ENCODE measurements around the gene CLC. TPM values are rescaled to one million over a fixed set of nuclear protein-coding genes. Genes with fewer than 3 reads are reported as not detected.

CLC gene
- total and polyA plus RNA-seq, 2 of the 8 experiments (the other 6 are each of a cell fraction or from before 2014, with no cell fraction given): 6.4 to 12.4 TPM

GRCh38 chr19:39745643-39746042, 7.8 kb upstream of the CLC start:
- no peak overlapping the region for H2BK120ac ChIP-seq (replicated peaks; ENCODE audit: low read depth, low read length)
- H3K79me2 ChIP-seq (ENCODE audit: control insufficient read depth in 1 of 2, insufficient read depth in 2 of 2, low read length in 2 of 2): no peaks in the 10 kb centered on the region
- no peaks in the 10 kb centered on the region for H3K9me3 ChIP-seq (ENCODE audit: insufficient read depth in 2 of 2, low read depth in 1 of 2, low read length in 1 of 2)
- no peak for DNase-seq (ENCODE audit: low read depth in 1 of 2, low spot score in 2 of 2)
- no peak overlapping the region for H3K4me3 ChIP-seq (ENCODE audit: extremely low read depth in 1 of 4, insufficient read depth in 2 of 4, low read depth in 3 of 4, low read length in 4 of 4)
- no peak overlapping the region for H3K56ac ChIP-seq (replicated peaks; ENCODE audit: insufficient read length, low read depth, low read length)
- ChIA-PET CTCF (ENCODE audit: partially characterized antibody) (interaction anchor here (0.6 kb wide), 1 partner anchor 44 kb away, joined by 3 read pairs; no protein-coding TSS in a partner anchor), POLR2A (ENCODE audit: partially characterized antibody) (no interaction called here)
- no peak overlapping the region for H3K23ac ChIP-seq (ENCODE audit: insufficient read length)
- no peak overlapping the region for H4K5ac ChIP-seq (ENCODE audit: insufficient read length, low read depth, low read length)
- no peak overlapping the region for H3K27ac ChIP-seq (ENCODE audit: low read depth, low read length)
- no peaks in the 10 kb centered on the region for H3K36me3 ChIP-seq (ENCODE audit: control insufficient read depth in 2 of 4, insufficient read depth in 4 of 4, low read length in 3 of 4)
- H4K91ac ChIP-seq (replicated peaks; ENCODE audit: insufficient read length, low read length): no peak overlapping the region
- H4K8ac ChIP-seq (ENCODE audit: extremely low read depth, insufficient read depth, low read length): no peak overlapping the region
- no peak overlapping the region for H2BK20ac ChIP-seq (ENCODE audit: low read length)
- no peaks in the 10 kb centered on the region for H3K27me3 ChIP-seq (replicated peaks in 1 of 4; ENCODE audit: control insufficient read depth in 3 of 4, extremely low read depth in 1 of 4, insufficient read depth in 3 of 4, low read length in 3 of 4)
- no peak overlapping the region for H2BK15ac ChIP-seq (ENCODE audit: low read length)
- TF ChIP-seq SP1 (IDR thresholded peaks at IDR 0.05; ENCODE audit: low read depth, low read length): no peak
- no peak for TF ChIP-seq POLR2AphosphoS5 (IDR thresholded peaks at IDR 0.05; ENCODE audit: low read depth, low read length)
- no peak for TF ChIP-seq SIX5 (IDR thresholded peaks at IDR 0.05; ENCODE audit: low read depth, low read length)
- no peak for TF ChIP-seq CHD2 (IDR thresholded peaks at IDR 0.05; ENCODE audit: low read length)
- no peak for TF ChIP-seq TEAD4 (IDR thresholded peaks at IDR 0.05; ENCODE audit: low read depth, low read length)
- no peak for TF ChIP-seq YY1 (IDR thresholded peaks at IDR 0.05; ENCODE audit: low read depth, low read length)
- no peak for TF ChIP-seq CBX5 (IDR thresholded peaks at IDR 0.05; ENCODE audit: low read depth, low read length)
- TF ChIP-seq, protein P1, sequence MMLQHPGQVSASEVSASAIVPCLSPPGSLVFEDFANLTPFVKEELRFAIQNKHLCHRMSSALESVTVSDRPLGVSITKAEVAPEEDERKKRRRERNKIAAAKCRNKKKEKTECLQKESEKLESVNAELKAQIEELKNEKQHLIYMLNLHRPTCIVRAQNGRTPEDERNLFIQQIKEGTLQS (IDR thresholded peaks at IDR 0.05; ENCODE audit: insufficient read depth, low read depth, low read length): no peak
- TF ChIP-seq BACH1 (IDR thresholded peaks at IDR 0.05; ENCODE audit: low read length): no peak
- TF ChIP-seq KDM5A (IDR thresholded peaks at IDR 0.05; ENCODE audit: low read length): no peak
- no peak for TF ChIP-seq HDAC2 (IDR thresholded peaks at IDR 0.05; ENCODE audit: borderline replicate concordance in 1 of 2, low read depth in 2 of 2, low read length in 2 of 2)
- no peak for TF ChIP-seq RBBP5 (IDR thresholded peaks at IDR 0.05; ENCODE audit: borderline replicate concordance, low read depth, low read length)
- no peak for TF ChIP-seq KDM4A (IDR thresholded peaks at IDR 0.05; ENCODE audit: low read depth, low read length, severe bottlenecking)
- no peaks in the 10 kb centered on the region for H3K79me1 ChIP-seq (ENCODE audit: low read depth, low read length)
- H4K20me1 ChIP-seq (replicated peaks in 1 of 2; ENCODE audit: control insufficient read depth in 1 of 2, insufficient read depth in 2 of 2, low read length in 2 of 2): no peaks in the 10 kb centered on the region
- no peak overlapping the region for H2BK12ac ChIP-seq (ENCODE audit: low read depth, low read length)
- no peak overlapping the region for H3K18ac ChIP-seq (ENCODE audit: extremely low read depth, low read length)
- no peak overlapping the region for H2AFZ ChIP-seq (ENCODE audit: low read length)
- FAIRE-seq: no peak
- H3K4me1 ChIP-seq (replicated peaks in 1 of 4; ENCODE audit: control insufficient read depth in 3 of 4, insufficient read depth in 4 of 4, low read length in 3 of 4): no peaks in the 10 kb centered on the region
- no peak overlapping the region for H2AK5ac ChIP-seq (ENCODE audit: low read depth, low read length)
- H3K4me2 ChIP-seq (ENCODE audit: insufficient read depth in 1 of 2, low read depth in 2 of 2, low read length in 2 of 2): no peak overlapping the region
- no peak overlapping the region for H3K9ac ChIP-seq (replicated peaks in 1 of 4; ENCODE audit: extremely low read depth in 1 of 4, low read depth in 3 of 4, low read length in 3 of 4)
- no peak overlapping the region for H2BK5ac ChIP-seq (ENCODE audit: low read depth, low read length)
- no peaks in the 10 kb centered on the region for H3K23me2 ChIP-seq (ENCODE audit: low read depth, low read length)
- H3K4ac ChIP-seq (replicated peaks; ENCODE audit: insufficient read length, low read depth, low read length): no peak overlapping the region
- WGBS, 2 experiments (ENCODE audit: extremely low coverage in 1 of 2, insufficient coverage in 1 of 2, insufficient read length in 1 of 2, insufficient replicate concordance in 2 of 2, low coverage in 1 of 2, low lambda C conversion rate in 2 of 2, missing lambda C conversion rate in 1 of 2): 76% methylated on average over 3 of the region's 3 CpGs; no CpG with 5 or more reads in 1 of the 2 experiments
- H3K14ac ChIP-seq (ENCODE audit: insufficient read length): no peak overlapping the region
